HG03135 (cell line): ENCODE data around the gene HMGA1.
A peak's percentile ranks its signal among the peaks of the same experiment; 100 is the strongest.

Source experiments
- ATAC-seq: cut with Tn5 transposase; IDR thresholded peaks from one replicate; pipeline ENCODE4 v1.9.1; 2021; ENCODE audit warnings: mild to moderate bottlenecking, moderate library complexity; ENCODE audit not compliant: unreplicated experiment

The HMGA1 gene

GRCh38 chr6:34223956-34224940 is 12.4 kb upstream of the HMGA1 start:
- ATAC-seq: peak; percentile 80

GRCh38 chr6:34225551-34225950 is 11.1 kb upstream of the HMGA1 start:
- ATAC-seq: no peak

GRCh38 chr6:34226066-34226465 is 10.6 kb upstream of the HMGA1 start:
- no peak for ATAC-seq

- no peak for ATAC-seq
Observed at GRCh38 chr6:34226731-34227586, 9.7 kb upstream of the HMGA1 start.

GRCh38 chr6:34227761-34228421 is 8.8 kb upstream of the HMGA1 start:
- ATAC-seq: no peak

GRCh38 chr6:34229877-34230276 is 6.8 kb upstream of the HMGA1 start:
- ATAC-seq: no peak

- ATAC-seq: no peak
Observed at GRCh38 chr6:34230653-34231371, 5.9 kb upstream of the HMGA1 start.

GRCh38 chr6:34231566-34232336 is 4.9 kb upstream of the HMGA1 start:
- ATAC-seq: no peak

GRCh38 chr6:34232901-34233300 is 3.8 kb upstream of the HMGA1 start:
- ATAC-seq: no peak

- ATAC-seq: no peak
Observed at GRCh38 chr6:34233867-34234266, 2.8 kb upstream of the HMGA1 start.

GRCh38 chr6:34234667-34235306 is 1.9 kb upstream of the HMGA1 start:
- no peak for ATAC-seq

GRCh38 chr6:34235307-34236130 is 1.2 kb upstream of the HMGA1 start:
- ATAC-seq: no peak

- ATAC-seq: peak; percentile 8
Observed at GRCh38 chr6:34236131-34236442, 586 bp upstream of the HMGA1 start.

GRCh38 chr6:34237316-34237721 is 646 bp downstream of the HMGA1 start:
- peak; percentile 14 for ATAC-seq

GRCh38 chr6:34237722-34238584 is 1.3 kb downstream of the HMGA1 start:
- peak; percentile 6 for ATAC-seq

GRCh38 chr6:34238585-34239499 is 2.2 kb downstream of the HMGA1 start:
- ATAC-seq: no peak

GRCh38 chr6:34239500-34239825 is 2.8 kb downstream of the HMGA1 start:
- ATAC-seq: no peak
